CD4-positive, CD25-positive, alpha-beta regulatory T cell (primary cell): ENCODE data around the gene UFM1. TPM values are rescaled to one million over a fixed set of nuclear protein-coding genes. Genes with fewer than 3 reads are reported as not detected.

Experiments
- ATAC-seq, 2 donors: fragments of 150-1000 bp; cut with Tn5 transposase; one replicate each; pipeline ENCODE4 v1.10.0; 2021; ENCODE audit warnings: low read depth in 2 of 2, moderate number of reproducible peaks in 2 of 2, moderate library complexity in 1 of 2
- DNase-seq, 3 donors: peaks; one replicate each; pipeline versions ENCODE4 v3.0.0 to v3.0.0-alpha.2; 2012 to 2022; ENCODE audit warnings: mixed read lengths in 1 of 3
- H3K27ac ChIP-seq: one replicate; pipeline ENCODE4 v1.7.0; 2013; ENCODE audit warnings: mild to moderate bottlenecking, low read length; ENCODE audit not compliant: insufficient read depth, poor library complexity, severe bottlenecking
- H3K27me3 ChIP-seq: one replicate; pipeline ENCODE4 v1.7.0; 2013; ENCODE audit warnings: low read length; ENCODE audit not compliant: control insufficient read depth, insufficient read depth
- H3K36me3 ChIP-seq: one replicate; pipeline ENCODE4 v1.7.0; 2013; ENCODE audit warnings: mild to moderate bottlenecking, low read length, moderate library complexity; ENCODE audit not compliant: control insufficient read depth, insufficient read depth
- H3K4me1 ChIP-seq: 2 replicates; pipeline ENCODE4 v1.7.0; 2013; ENCODE audit warnings: mild to moderate bottlenecking, low read length; ENCODE audit not compliant: insufficient read depth, control insufficient read depth, poor library complexity, severe bottlenecking
- H3K4me3 ChIP-seq: one replicate; pipeline ENCODE4 v1.7.0; 2013; ENCODE audit warnings: low read depth, mild to moderate bottlenecking, low read length, moderate library complexity
- H3K9me3 ChIP-seq, 2 experiments: 1 replicate in 1 of 2; 2 replicates in 1 of 2; pipeline ENCODE4 v1.7.0; 2013; ENCODE audit warnings: low read length in 2 of 2, mild to moderate bottlenecking in 1 of 2, moderate library complexity in 1 of 2; ENCODE audit not compliant: control insufficient read depth in 2 of 2
- H3K27ac Mint-ChIP-seq, 3 donors: one replicate each; pipeline ENCODE4 v1.8.0; 2020 to 2022; ENCODE audit warnings: mild to moderate bottlenecking in 3 of 3, mixed read lengths in 3 of 3, moderate library complexity in 2 of 3
- H3K27me3 Mint-ChIP-seq: one replicate; pipeline ENCODE4 v1.8.0; 2022; ENCODE audit warnings: mild to moderate bottlenecking, mixed read lengths
- H3K36me3 Mint-ChIP-seq: one replicate; pipeline ENCODE4 v1.8.0; 2020; ENCODE audit warnings: mixed read lengths
- H3K4me1 Mint-ChIP-seq, 4 donors: one replicate each; pipeline ENCODE4 v1.8.0; 2020 to 2022; ENCODE audit warnings: mixed read lengths in 4 of 4, mild to moderate bottlenecking in 1 of 4
- H3K4me3 Mint-ChIP-seq, 4 donors: one replicate each; pipeline ENCODE4 v1.8.0; 2020 to 2022; ENCODE audit warnings: mild to moderate bottlenecking in 4 of 4, mixed read lengths in 4 of 4, moderate library complexity in 3 of 4
- H3K9me3 Mint-ChIP-seq, 7 donors: one replicate each; pipeline ENCODE4 v1.8.0; 2020 to 2022; ENCODE audit warnings: mixed read lengths in 7 of 7, mild to moderate bottlenecking in 3 of 7, moderate library complexity in 2 of 7
- polyA plus RNA-seq, 4 donors: library from polyadenylated mRNA; unstranded; fragments of 300-500 nt; fragmentation: Illumina TruSeq; gene quantifications; one replicate each; pipeline ENCODE4 v1.2.3, GENCODE V29; 2021
- total RNA-seq: library from RNA; stranded (reverse); gene quantifications from one replicate; pipeline ENCODE4 v1.2.3, GENCODE V29; 2022

The UFM1 gene
- total and polyA plus RNA-seq, 5 donors from 2014 or later: 45.9 to 65.5 (median 48.1) TPM

DNA sequence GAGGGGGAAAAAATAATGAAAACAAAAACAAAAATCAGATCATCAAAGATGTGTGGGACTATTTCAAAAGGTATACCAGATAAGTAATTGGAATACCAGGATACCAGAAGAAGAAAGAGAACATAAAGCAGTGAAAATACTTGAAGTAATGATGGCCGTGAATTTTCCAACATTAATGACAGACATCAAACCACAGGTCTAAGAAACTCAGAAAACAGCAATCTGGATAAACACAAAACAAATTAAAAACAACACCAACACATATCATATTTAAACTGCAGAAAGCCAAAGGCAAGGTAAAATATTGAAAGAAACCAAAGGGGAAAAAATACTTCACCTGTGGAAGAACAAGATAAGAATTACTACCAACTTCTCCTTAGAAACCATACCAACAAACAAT, 24.2 kb upstream of the UFM1 start:
- H3K4me3 ChIP-seq: no peak overlapping the region
- H3K4me1 Mint-ChIP-seq: no peaks in the 10 kb centered on the region
- peaks cover 4% of the 10 kb centered on the region for H3K27me3 Mint-ChIP-seq
- H3K27ac Mint-ChIP-seq: no peak overlapping the region
- H3K4me1 ChIP-seq: no peaks in the 10 kb centered on the region
- no peak overlapping the region for H3K4me3 Mint-ChIP-seq
- no peaks in the 10 kb centered on the region for H3K9me3 ChIP-seq
- DNase-seq (no peak), ATAC-seq (no peak)
- H3K27ac ChIP-seq: no peak overlapping the region
- H3K27me3 ChIP-seq: peaks cover 2% of the 10 kb centered on the region
- H3K9me3 Mint-ChIP-seq: peaks cover 0 to 2% (median 0%) of the 10 kb centered on the region in 7 donors
- H3K36me3 ChIP-seq: no peaks in the 10 kb centered on the region
- no peaks in the 10 kb centered on the region for H3K36me3 Mint-ChIP-seq

GRCh38 chr13:38328699-38329098, 21.0 kb upstream of the UFM1 start:
- Mint-ChIP-seq H3K4me3 (no peak overlapping the region), H3K36me3 (no peaks in the 10 kb centered on the region), H3K4me1 (no peaks in the 10 kb centered on the region), H3K27me3 (peaks cover 4% of the 10 kb centered on the region), H3K9me3 (peaks cover 0 to 1% (median 0%) of the 10 kb centered on the region in 7 donors), H3K27ac (no peak overlapping the region)
- Histone ChIP-seq H3K27ac (no peak overlapping the region), H3K36me3 (no peaks in the 10 kb centered on the region), H3K4me1 (no peaks in the 10 kb centered on the region), H3K4me3 (no peak overlapping the region), H3K27me3 (peaks cover 2% of the 10 kb centered on the region), H3K9me3 (no peaks in the 10 kb centered on the region)
- DNase-seq (no peak), ATAC-seq (no peak)

DNA sequence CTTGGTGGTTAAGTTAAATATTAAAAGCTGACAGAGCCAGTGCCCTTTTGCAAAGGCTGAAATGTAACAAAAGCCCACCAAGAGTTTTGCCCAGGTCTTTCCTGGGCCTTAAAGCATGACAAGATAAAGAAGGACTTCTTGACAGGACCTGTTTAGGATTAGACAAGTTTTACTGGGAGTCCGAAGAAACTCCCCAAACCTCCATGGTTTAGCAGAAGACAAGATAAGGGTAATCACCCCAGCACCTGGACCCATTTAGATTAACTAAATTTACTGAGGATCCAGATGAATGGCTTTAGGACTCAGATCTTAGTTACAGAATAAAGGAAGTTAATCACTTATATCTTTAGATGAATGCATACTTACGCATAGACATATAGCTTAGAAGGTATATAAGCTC, 14.8 kb upstream of the UFM1 start:
- Mint-ChIP-seq H3K36me3 (no peaks in the 10 kb centered on the region), H3K27me3 (no peaks in the 10 kb centered on the region), H3K9me3 (no peaks in the 10 kb centered on the region), H3K4me3 (no peak overlapping the region), H3K4me1 (no peaks in the 10 kb centered on the region), H3K27ac (no peak overlapping the region)
- H3K27ac ChIP-seq: no peak overlapping the region
- H3K36me3 ChIP-seq: no peaks in the 10 kb centered on the region
- H3K4me1 ChIP-seq: no peaks in the 10 kb centered on the region
- no peak for ATAC-seq
- H3K27me3 ChIP-seq: no peaks in the 10 kb centered on the region
- no peak overlapping the region for H3K4me3 ChIP-seq
- no peak for DNase-seq
- no peaks in the 10 kb centered on the region for H3K9me3 ChIP-seq

DNA sequence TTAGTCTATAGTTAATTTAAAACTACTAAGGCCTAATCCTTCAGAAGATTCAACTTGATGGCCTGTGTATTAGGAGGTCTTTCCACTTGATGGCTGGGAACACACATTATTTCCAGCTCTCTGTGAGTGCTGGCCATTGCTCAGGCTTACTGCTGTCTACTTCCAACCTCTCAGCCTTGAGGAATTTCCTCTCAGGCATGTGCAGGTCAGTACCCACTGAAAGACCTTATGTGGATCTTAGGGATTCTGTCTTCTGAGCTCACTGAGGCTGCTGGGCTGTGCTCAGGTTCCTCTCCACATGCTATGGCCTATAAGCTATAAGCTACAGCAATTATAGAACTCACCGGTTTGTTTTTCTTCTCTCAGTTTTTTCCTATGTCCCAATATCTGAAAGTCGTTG, 11.6 kb upstream of the UFM1 start:
- H3K4me3 Mint-ChIP-seq: no peak overlapping the region
- H3K27me3 Mint-ChIP-seq: no peaks in the 10 kb centered on the region
- Histone ChIP-seq H3K4me3 (no peak overlapping the region), H3K4me1 (no peaks in the 10 kb centered on the region), H3K27ac (no peak overlapping the region), H3K9me3 (no peaks in the 10 kb centered on the region), H3K36me3 (no peaks in the 10 kb centered on the region), H3K27me3 (no peaks in the 10 kb centered on the region)
- ATAC-seq: no peak
- no peak overlapping the region for H3K27ac Mint-ChIP-seq
- no peak for DNase-seq
- H3K4me1 Mint-ChIP-seq: no peaks in the 10 kb centered on the region
- no peaks in the 10 kb centered on the region for H3K9me3 Mint-ChIP-seq
- H3K36me3 Mint-ChIP-seq: no peaks in the 10 kb centered on the region

GRCh38 chr13:38340624-38341023, 9.0 kb upstream of the UFM1 start:
- H3K27ac ChIP-seq: no peak overlapping the region
- no peak for DNase-seq
- H3K4me1 Mint-ChIP-seq: no peaks in the 10 kb centered on the region
- no peak overlapping the region for H3K4me3 ChIP-seq
- H3K4me3 Mint-ChIP-seq: no peak overlapping the region
- no peak for ATAC-seq
- H3K27ac Mint-ChIP-seq: no peak overlapping the region
- H3K36me3 ChIP-seq: no peaks in the 10 kb centered on the region
- H3K9me3 ChIP-seq: no peaks in the 10 kb centered on the region
- H3K9me3 Mint-ChIP-seq: no peaks in the 10 kb centered on the region
- H3K27me3 Mint-ChIP-seq: peaks cover 8% of the 10 kb centered on the region
- no peaks in the 10 kb centered on the region for H3K36me3 Mint-ChIP-seq
- H3K4me1 ChIP-seq: no peaks in the 10 kb centered on the region
- no peaks in the 10 kb centered on the region for H3K27me3 ChIP-seq

- Histone ChIP-seq H3K4me3 (no peak overlapping the region), H3K4me1 (no peaks in the 10 kb centered on the region), H3K27me3 (no peaks in the 10 kb centered on the region), H3K36me3 (no peaks in the 10 kb centered on the region), H3K27ac (no peak overlapping the region), H3K9me3 (no peaks in the 10 kb centered on the region)
- DNase-seq (no peak), ATAC-seq (no peak)
- H3K9me3 Mint-ChIP-seq: peaks cover 0 to 2% (median 0%) of the 10 kb centered on the region in 7 donors
- peak overlapping the region in 1 of 3 donors; percentile 10 for H3K27ac Mint-ChIP-seq
- peaks cover 0 to 1% (median 0%) of the 10 kb centered on the region in 4 donors for H3K4me1 Mint-ChIP-seq
- H3K27me3 Mint-ChIP-seq: peaks cover 9% of the 10 kb centered on the region
- no peak overlapping the region for H3K4me3 Mint-ChIP-seq
- H3K36me3 Mint-ChIP-seq: no peaks in the 10 kb centered on the region
Observed at GRCh38 chr13:38341149-38341692, 8.4 kb upstream of the UFM1 start.

DNA sequence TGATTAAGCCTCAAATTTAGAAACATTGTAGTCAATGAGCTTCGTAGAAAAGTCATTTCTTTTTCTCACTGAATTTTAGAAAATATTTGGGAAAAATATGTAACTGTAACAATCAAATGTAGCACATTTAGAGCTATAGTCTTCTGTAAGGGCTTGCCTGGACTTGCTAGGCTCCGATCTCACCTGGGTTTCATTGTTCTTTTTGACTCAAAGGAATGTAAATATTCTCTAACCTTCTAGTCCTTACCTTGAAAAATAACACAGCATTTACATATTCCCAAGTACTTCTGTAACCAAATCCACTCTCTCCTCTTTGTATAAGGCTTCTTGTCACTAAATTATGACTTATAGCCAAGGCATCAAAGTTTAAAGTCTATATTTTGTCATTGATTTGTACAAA, 2.9 kb upstream of the UFM1 start:
- H3K27me3 ChIP-seq: no peaks in the 10 kb centered on the region
- Mint-ChIP-seq H3K27me3 (peaks cover 9% of the 10 kb centered on the region), H3K36me3 (peaks cover 4% of the 10 kb centered on the region), H3K4me1 (peaks cover 22 to 32% (median 24%) of the 10 kb centered on the region in 4 donors), H3K27ac (no peak overlapping the region), H3K4me3 (peak overlapping the region in 1 of 4 donors; percentile 47), H3K9me3 (peaks cover 0 to 2% (median 0%) of the 10 kb centered on the region in 7 donors)
- H3K27ac ChIP-seq: no peak overlapping the region
- H3K9me3 ChIP-seq: no peaks in the 10 kb centered on the region
- H3K4me1 ChIP-seq: peaks cover 25% of the 10 kb centered on the region
- H3K4me3 ChIP-seq: no peak overlapping the region
- DNase-seq: no peak
- ATAC-seq: no peak
- H3K36me3 ChIP-seq: no peaks in the 10 kb centered on the region

DNA sequence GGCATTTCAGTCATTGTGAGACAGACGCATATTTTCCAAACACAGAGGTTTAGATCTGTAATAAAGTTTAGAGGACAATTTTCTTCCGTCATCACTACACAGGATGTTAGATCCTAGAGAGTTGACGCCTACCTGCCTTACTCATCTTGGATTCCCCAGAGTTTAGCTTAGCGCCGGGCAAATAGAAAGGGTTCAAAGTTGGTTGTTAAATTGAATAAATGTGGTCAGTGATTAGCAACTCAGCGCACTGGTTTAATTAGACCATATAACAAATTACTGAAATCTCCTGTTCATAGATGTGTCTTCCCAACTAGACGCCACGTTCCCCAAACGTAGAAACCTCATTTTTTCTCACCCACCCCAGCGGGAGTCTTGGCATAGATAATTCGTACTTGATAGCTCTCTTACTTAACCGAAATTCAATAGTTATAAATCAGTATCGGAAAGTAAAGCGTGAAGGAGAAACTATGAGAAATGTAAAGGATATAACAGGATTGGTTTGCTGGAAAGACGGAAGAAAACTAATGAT, 726 bp upstream of the UFM1 start:
- H3K36me3 Mint-ChIP-seq: peaks cover 4% of the 10 kb centered on the region
- Histone ChIP-seq H3K4me1 (peaks cover 27% of the 10 kb centered on the region), H3K4me3 (peak overlapping the region; percentile 90), H3K27me3 (no peaks in the 10 kb centered on the region), H3K27ac (peak overlapping the region; percentile 91), H3K9me3 (no peaks in the 10 kb centered on the region), H3K36me3 (peaks cover 6% of the 10 kb centered on the region)
- DNase-seq (peak in 1 of 3 donors; percentile 33), ATAC-seq (no peak)
- H3K27me3 Mint-ChIP-seq: peaks cover 9% of the 10 kb centered on the region
- peaks cover 0 to 2% (median 0%) of the 10 kb centered on the region in 7 donors for H3K9me3 Mint-ChIP-seq
- peaks cover 28 to 49% (median 33%) of the 10 kb centered on the region in 4 donors for H3K4me1 Mint-ChIP-seq
- peak overlapping the region; percentile 95 to 98 (median 97) for H3K4me3 Mint-ChIP-seq
- peak overlapping the region; percentile 88 to 99 (median 99) for H3K27ac Mint-ChIP-seq
